CD4-positive, alpha-beta T cell treated with Interleukin-17A for 1 hour (primary cell): Measurements from ENCODE around the gene ZCCHC7.
"Not testable (repeated sequence)": the region's sequence is repeated elsewhere in the genome, so short reads cannot be mapped to it uniquely, and the experiment has no call there.

ENCODE experiments used
- DNase-seq: peaks from one replicate; pipeline ENCODE4 v3.0.0-alpha.2; 2020

ZCCHC7 gene

DNA sequence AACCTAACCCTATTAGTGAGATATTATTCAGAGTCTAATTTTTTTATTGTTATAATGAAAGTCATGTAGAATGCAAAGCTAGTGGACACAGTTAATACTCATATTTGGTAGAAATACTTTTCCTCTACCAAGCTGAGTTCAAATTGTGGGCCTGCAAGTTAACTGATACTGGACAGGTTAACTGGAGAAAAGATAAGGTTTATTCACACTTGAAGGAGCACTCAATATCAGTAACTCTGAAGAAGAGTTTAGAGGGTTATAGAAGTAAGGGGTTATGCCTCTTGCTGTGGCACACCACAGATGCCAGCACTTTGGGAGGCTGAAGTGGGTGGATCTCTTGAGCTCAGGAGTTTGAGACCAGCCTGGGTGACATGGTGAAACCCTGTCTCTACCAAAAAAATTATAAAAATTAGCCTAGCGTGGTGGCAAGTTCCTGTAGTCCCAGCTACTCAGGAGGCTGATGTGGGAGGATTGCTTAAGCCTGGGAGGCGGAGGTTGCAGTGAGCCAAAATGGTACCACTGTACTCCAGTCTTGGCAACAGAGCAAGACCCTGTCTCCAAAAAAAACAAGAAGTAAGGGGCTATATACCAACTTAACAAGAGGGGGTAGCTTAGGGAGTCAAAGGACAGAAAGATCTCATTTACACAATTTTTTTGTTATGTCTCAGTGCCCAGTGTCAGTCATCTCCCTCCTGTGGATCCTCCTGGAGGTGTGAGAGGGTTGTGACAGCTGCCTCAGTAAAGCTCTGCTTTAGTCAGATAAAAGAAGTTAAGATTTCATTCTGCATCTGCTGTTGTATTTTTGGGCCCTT lies 180.9 kb downstream of the ZCCHC7 start:
- no peak for DNase-seq

DNA sequence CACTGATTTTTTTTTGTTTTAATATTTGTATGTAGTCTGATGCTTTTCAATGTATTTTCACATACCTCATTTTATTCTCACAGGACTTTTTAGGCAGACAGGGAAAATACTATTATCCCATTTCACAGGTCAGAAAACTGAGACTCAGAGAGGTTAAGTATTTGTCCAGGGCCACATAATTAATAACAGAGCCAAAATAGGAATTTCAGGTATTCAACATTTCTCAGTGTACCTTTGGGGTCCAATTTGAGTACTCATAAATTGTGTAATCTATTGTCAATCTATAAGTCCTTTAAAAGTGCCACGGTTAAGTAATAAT lies 181.4 kb downstream of the ZCCHC7 start:
- no peak for DNase-seq

DNA sequence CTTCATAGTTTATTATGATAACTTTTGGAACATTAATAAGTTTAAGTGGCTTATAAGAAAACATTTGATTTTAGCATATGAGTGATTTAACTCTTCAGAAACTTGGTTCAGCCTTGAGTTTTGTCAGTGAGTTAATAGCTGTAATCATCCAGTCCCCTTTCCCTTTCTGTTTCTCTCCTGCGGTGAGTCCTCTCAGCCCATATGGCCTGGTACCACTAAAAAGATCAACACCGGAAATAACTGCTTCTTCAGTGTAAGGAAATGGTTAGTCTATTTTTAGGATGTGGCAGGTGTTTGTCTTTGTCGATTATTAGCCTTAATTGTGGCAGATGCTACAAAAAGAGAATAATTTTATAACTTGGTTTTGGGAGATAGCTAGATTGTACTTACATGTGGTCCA lies 181.9 kb downstream of the ZCCHC7 start:
- peak; percentile 77 for DNase-seq

DNA sequence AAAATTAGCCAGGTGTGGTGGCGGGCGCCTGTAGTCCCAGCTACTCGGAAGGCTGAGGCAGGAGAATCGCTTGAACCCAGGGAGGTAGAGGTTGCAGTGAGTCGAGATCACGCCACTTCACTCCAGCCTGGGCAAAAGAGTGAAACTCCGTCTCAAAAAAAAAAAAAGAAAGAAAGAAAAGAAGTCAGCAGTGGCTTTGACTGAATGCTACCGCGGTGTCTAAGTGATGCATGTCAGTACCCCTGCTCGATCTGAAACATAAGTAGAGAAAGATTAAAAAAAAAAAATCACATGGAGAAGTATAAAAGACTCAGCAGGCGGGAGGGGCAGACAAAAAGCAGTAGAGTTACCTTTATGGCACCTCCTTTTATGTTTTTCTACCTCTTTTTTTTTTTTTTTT lies 182.9 kb downstream of the ZCCHC7 start:
- not testable (repeated sequence) for DNase-seq

DNA sequence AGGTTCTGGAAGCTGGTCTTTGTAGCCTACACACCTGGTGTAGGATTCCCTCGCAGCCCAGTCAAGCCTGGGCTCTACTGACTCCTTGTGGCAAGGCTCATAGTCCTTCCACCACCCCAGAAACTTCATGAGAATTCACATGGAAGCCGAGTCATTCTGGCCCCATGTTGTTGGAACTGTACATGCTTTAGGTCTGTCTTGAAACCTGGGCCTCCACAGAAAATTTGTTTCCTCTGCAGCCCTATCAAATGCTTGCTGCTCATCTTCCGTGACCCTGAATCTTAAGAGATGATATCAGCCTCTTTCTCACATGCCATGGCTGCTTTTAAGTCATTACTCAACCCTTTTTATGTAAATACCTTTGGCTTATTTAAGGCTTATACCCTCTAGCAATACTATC lies 188.8 kb downstream of the ZCCHC7 start:
- peak; percentile 12 for DNase-seq

DNA sequence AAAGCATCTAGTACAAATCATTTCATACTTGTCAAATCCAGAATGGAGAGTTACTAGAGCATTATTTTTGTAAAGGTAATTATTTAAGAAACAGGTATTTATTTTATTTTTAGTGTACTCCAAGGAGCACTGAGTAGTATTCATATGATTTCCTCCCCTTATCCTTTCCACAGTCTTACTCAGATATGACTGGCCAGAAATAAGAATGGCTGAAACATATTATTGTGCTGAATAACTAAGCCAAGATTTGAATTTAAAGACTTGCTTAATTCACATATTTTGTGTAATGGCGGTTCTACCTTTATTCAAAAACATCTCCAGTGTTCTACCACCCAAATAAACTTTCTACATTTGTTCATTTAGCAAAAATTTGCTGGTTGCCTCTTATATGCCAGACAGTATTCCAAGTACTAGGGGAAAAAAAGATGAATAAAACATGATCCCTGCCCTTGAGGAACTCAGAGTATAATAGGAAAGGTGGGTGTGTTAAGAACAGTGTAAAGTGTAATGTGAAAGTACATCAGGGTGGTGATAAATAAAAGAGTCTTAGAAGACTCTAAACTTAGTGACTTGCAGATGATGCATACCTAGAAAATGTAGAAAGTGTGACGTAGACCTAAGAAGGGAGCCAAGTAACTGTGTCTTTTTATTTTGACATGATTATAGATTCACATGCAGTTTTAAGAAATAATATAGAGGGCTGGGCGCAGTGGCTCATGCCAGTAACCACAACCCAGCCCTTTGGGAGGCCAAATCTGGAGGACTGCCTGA lies 191.7 kb downstream of the ZCCHC7 start:
- DNase-seq: no peak

DNA sequence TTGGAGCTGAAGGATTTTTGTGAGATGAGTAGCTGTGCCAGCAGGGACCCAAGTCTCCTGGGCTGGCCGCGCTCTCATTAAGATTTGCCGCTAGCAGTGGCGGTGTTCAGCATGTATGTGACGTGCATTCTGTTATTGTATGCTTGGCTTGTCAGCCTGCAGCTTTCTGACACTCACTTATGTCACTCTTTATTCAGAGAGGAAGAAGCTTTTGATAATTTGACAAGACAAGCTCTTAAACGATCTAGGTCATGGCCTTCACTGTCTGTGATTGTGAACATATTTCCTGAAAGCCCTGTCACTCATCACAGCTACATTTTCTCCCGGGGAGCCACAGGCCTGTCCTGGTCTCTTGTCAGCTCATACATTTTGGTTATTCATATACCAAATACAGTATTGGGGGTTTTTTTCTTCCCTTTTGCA lies 203.9 kb downstream of the ZCCHC7 start:
- DNase-seq: no peak

GRCh38 chr9:37324691-37325490 lies 204.5 kb downstream of the ZCCHC7 start:
- no peak for DNase-seq

DNA sequence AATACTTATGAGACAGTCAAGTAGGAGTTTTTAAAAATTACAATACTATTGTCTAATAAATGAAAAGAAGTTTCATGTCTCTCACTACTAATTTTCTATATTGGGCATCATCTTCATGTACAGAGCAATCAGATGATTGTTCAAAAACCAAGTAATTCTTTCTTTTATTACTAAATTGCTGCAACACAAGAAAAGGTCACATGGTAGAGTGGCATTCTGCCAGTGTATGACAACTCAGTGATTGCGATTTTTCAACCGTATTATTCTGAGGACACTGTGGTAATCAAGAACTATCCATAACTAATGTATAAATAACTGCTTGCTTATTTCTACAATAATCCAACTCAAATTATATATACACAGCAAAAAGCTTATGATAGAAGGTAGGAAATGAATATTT lies 205.4 kb downstream of the ZCCHC7 start:
- no peak for DNase-seq

DNA sequence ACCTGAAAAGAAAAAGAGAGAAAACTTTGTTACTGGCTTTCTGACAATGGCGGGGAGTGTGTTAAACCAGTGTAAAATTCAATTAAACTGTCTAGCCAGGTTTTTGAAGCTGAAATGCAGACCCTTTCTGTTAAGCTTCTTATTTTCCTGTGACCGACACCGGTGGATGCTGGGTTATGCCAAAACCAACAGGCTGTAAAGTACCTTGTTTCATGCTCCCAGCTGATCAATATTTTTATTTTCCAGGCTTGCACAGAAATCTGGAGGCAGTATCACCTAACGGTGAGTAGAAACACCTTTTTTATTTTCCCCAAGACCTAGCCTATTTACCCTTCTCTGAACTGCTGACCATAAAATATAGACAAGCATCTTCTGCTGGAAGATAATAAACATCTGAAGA lies 207.2 kb downstream of the ZCCHC7 start:
- no peak for DNase-seq

GRCh38 chr9:37328556-37329227 lies 208.3 kb downstream of the ZCCHC7 start:
- no peak for DNase-seq

DNA sequence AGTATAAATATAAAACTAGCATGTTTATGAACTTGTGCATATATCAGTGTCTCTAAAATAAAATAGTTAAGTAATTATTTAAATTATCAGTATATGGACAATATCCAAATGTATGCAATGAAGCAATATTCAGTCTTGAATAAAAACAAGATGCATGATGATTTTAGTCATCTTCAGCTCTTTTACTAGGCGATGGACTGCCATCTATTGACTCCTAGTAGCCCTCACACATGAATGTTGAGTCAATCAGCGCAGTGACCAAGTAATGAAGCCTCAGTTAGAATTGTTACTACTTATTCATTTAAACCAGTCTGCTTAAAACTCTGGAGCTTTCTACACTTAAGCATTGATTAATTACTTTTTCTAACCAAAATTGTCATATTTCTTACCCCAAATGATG lies 209.2 kb downstream of the ZCCHC7 start:
- DNase-seq: peak; percentile 44

GRCh38 chr9:37331871-37332270 lies 211.5 kb downstream of the ZCCHC7 start:
- DNase-seq: no peak

DNA sequence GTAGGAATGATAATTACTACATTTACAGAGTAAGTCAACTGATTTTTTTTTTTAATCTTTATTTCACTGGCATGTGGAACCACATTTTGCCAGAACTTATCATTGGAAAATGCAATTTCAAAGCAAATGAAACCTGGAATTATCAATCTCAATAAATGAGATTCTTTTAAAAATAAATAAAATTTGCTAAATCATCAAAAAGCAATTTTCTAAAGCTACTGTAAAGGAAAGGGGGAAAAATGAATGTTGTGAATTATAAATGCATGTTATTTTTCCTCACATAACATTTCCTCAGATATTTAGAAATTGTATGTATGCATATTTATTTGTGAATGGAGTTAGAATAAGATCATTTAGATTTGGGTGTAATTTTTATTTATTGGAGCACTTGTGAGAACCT lies 212.2 kb downstream of the ZCCHC7 start:
- no peak for DNase-seq

DNA sequence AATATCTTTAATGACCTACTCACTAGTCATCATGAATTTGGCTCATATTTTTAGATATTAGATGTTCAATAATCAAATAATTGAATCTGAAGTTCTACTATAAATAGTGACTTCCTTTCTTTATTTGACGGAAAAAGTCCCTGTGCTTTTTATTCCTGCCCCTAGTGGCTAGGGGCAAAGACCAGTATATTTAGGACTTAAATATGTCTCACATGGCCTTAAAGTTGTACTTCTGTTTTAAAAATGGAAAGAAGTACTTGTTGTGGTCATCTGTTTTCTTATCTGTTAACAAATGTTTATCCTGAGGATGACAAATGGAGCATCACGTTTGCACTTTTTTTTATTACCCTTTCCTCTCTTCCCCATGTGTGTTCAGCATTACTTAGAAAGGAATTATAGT lies 212.9 kb downstream of the ZCCHC7 start:
- no peak for DNase-seq

DNA sequence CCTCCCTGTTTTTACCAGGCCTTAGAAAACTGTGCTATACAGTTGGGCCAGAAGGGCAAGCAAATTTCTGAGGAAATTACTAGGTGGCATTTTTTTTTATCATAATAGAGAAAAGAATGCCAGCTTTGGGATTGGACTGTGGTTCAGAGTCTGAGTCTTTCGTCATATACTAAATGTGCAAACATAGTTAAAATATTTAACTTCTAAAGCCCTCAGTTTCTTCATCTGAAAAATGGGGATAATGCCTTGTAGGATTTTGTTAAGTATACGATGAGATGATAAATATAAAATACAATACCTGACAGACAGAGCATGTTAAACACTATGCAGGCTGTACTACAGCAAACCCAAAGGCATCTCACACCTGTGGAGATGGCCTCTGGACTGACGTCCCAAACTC lies 214.9 kb downstream of the ZCCHC7 start:
- DNase-seq: no peak

DNA sequence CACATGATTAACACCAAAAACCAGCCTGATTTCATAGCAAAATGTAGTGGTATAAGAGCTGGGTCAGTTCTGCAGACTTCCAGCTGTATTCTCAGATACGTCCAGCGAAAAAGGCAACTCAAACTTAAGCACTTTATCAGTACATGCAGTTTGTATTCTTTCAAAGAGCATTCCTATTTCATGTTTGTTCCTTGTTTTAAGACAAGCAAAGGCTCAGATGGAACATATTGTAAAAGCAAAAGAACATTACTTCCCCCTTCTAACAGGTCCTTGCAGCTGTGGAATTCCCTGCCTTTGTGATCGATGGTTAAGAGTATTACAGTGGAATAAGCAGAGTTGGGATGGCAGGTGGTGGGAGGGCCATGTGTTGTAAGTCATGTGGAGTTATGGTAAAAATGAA lies 215.8 kb downstream of the ZCCHC7 start:
- DNase-seq: no peak

- DNase-seq: no peak
These were observed 217.0 kb downstream of the ZCCHC7 start for GRCh38 chr9:37337301-37337890.

DNA sequence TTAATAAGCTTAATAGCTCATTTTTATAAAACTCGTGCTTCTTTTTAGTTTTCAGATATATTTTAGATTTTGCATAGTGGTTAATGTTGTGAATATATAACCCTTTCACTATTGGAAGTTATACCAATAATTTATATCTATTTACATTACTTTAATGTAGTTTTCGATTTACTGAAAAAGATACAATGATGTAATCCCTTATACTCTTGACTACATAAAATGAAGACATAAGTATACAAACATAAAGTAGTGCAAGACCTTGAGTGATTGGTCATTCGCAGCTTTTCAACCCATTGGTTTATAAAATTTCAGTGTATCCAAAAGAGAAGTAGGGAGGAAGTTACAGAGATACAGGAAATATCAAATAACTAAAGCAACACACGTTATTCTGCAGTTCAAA lies 217.8 kb downstream of the ZCCHC7 start:
- DNase-seq: no peak

DNA sequence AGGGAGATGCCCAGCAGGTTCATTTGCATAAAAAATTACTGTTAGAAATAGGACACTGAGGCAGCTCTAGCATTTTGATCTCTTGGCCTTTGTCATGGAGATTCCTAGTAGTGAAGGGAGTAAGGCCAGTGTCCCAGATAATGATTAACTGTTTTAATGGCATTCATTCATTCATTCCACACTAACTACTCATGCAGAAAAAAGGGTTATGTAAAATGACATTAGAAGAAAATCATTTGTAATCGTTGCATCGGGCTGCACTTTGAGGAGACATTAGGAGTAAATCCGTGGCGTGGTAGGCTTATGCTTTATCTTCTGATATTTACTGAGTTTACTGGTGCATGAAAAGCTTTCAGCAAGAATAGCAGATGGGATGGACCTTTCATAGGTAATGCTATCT lies 219.5 kb downstream of the ZCCHC7 start:
- DNase-seq: no peak

DNA sequence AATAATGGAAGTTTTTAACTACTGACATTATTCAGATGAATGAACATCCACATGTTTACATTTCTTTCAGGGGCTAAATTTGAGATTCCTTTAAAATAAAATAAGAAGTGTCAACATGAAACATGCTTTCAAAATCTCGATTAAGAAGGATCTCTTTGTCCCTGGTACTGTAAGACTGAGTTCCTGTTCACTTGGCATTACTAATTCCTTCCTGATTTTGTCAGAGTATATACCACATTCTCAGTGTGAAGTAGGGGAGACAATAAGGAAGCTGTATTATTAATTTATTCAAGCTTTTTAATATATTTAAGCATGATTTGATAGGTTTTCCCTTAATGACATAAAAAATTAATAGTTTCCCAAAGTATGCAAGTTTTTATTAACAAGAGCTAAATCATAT lies 220.6 kb downstream of the ZCCHC7 start:
- DNase-seq: no peak

DNA sequence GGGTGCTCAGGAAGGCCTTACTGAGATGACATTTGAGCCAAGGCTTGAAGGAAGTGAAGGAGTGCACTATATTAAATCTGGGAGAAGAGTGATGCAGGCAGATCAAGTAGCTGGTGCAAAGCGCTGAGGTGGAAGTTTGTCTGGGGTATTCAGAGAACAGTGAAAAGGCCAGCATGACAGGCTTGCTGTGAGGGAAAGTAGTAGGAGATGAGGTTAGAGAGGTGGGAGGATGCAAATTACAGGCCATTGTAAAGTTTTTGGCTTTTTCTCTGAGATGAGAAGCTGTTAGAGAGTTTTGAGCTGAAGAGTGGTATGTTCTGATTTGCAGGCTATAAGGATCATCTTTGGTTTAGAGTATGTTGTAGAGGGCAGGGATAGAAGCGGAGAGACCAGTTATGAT lies 221.3 kb downstream of the ZCCHC7 start:
- no peak for DNase-seq

GRCh38 chr9:37342493-37342892 lies 222.1 kb downstream of the ZCCHC7 start:
- DNase-seq: no peak
